ENCODE results near the gene RPUSD3.

RPUSD3 gene

GRCh38 chr3:9828801-9829755 lies 14.7 kb downstream of the RPUSD3 start:
- TF ChIP-seq CTCF (IDR thresholded peaks at IDR 0.05; ENCODE audit: borderline replicate concordance, control extremely low read depth, extremely low read depth, insufficient read depth, missing control alignments): no peak
- in situ Hi-C loops (cut with MboI; ENCODE audit: low sequenced_read_pairs, unreplicated experiment): no loop called here
- no peak for DNase-seq (ENCODE audit: low spot score)

GRCh38 chr3:9826815-9827573 lies 16.8 kb downstream of the RPUSD3 start:
- peak; percentile 21 for TF ChIP-seq CTCF (IDR thresholded peaks at IDR 0.05; ENCODE audit: borderline replicate concordance, control extremely low read depth, extremely low read depth, insufficient read depth, missing control alignments)
- DNase-seq (ENCODE audit: low spot score): no peak
- in situ Hi-C loops (cut with MboI; ENCODE audit: low sequenced_read_pairs, unreplicated experiment): no loop called here

- DNase-seq (ENCODE audit: low spot score): no peak
- in situ Hi-C loops (cut with MboI; ENCODE audit: low sequenced_read_pairs, unreplicated experiment): no loop called here
- no peak for TF ChIP-seq CTCF (IDR thresholded peaks at IDR 0.05; ENCODE audit: borderline replicate concordance, control extremely low read depth, extremely low read depth, insufficient read depth, missing control alignments)
Observed at GRCh38 chr3:9825451-9826040, 18.3 kb downstream of the RPUSD3 start.

- in situ Hi-C loops (cut with MboI; ENCODE audit: low sequenced_read_pairs, unreplicated experiment): no loop called here
- TF ChIP-seq CTCF (IDR thresholded peaks at IDR 0.05; ENCODE audit: borderline replicate concordance, control extremely low read depth, extremely low read depth, insufficient read depth, missing control alignments): no peak
- no peak for DNase-seq (ENCODE audit: low spot score)
Observed at GRCh38 chr3:9820946-9821345, 22.9 kb downstream of the RPUSD3 start.

- no peak for DNase-seq (ENCODE audit: low spot score)
Observed at GRCh38 chr3:9820543-9820942, 23.3 kb downstream of the RPUSD3 start.

More at GRCh38 chr3:9820543-9820942, 23.3 kb downstream of the RPUSD3 start:
- TF ChIP-seq CTCF (IDR thresholded peaks at IDR 0.05; ENCODE audit: borderline replicate concordance, control extremely low read depth, extremely low read depth, insufficient read depth, missing control alignments): no peak
- in situ Hi-C loops (cut with MboI; ENCODE audit: low sequenced_read_pairs, unreplicated experiment): no loop called here

All from GM13976 (cell line).